ENCODE measurements around the gene PITX3. TPM values are rescaled to one million over a fixed set of nuclear protein-coding genes. Genes with fewer than 3 reads are reported as not detected.

The PITX3 gene
- total RNA-seq = not detected

GRCh38 chr10:102241444-102242117 lies at the start of gene PITX3:
Gene PITX3 (minus strand): TSS chr10:102241512. CDS start chr10:102232080, 9,432 bp downstream.

GRCh38 chr10:102245082-102245931 lies 4.0 kb upstream of the PITX3 start, which contains the start of gene GBF1:
Gene GBF1 (plus strand): TSS chr10:102245532. CDS start chr10:102258939, 13,407 bp downstream.

GRCh38 chr10:102225646-102226541 lies 15.4 kb downstream of the PITX3 start, which contains the start of gene ELOVL3:
Gene ELOVL3 (plus strand): TSS chr10:102226299. CDS start chr10:102226549, 250 bp downstream.

Other genes with a start within 250 kb of the PITX3 start
- gene ARMH3, start 185.3 kb downstream of the PITX3 start, total RNA-seq = 10 to 100 TPM in 1 of 2 donors, 1 to 10 TPM in 1; 7.6 to 10.3 TPM
- gene HPS6, start 176.2 kb downstream of the PITX3 start, total RNA-seq = 10 to 100 TPM; 34.8 to 41.0 TPM
- 10 to 100 TPM; 74.3 to 79.3 TPM for gene LDB1, start 121.1 kb downstream of the PITX3 start, total RNA-seq
- gene PPRC1, start 108.5 kb downstream of the PITX3 start, total RNA-seq = 10 to 100 TPM; 15.8 to 22.6 TPM
- gene NOLC1, start 89.1 kb downstream of the PITX3 start, total RNA-seq = 10 to 100 TPM; 33.0 to 82.9 TPM
- under 1 TPM; 0.33 to 0.34 TPM for gene ELOVL3, start 15.2 kb downstream of the PITX3 start, total RNA-seq
- 10 to 100 TPM; 29.3 to 35.4 TPM for gene GBF1, start 4.0 kb upstream of the PITX3 start, total RNA-seq
- 10 to 100 TPM; 25.0 to 78.5 TPM for gene NFKB2, start 154.2 kb upstream of the PITX3 start, total RNA-seq
- gene PSD, start 177.3 kb upstream of the PITX3 start, total RNA-seq = under 1 TPM; under 0.01 to 0.34 TPM
- gene FBXL15, start 179.3 kb upstream of the PITX3 start, total RNA-seq = 1 to 10 TPM; 7.2 to 9.7 TPM
- gene CUEDC2, start 191.1 kb upstream of the PITX3 start, total RNA-seq = 10 to 100 TPM; 52.3 to 53.0 TPM
- gene C10orf95, start 210.0 kb upstream of the PITX3 start, total RNA-seq = not detected

All from melanocyte of skin (primary cell).